Panc1 (cell line): Measurements from ENCODE around the gene MOV10L1. TPM values are rescaled to one million over a fixed set of nuclear protein-coding genes. Genes with fewer than 3 reads are reported as not detected.

Experiments
- ATAC-seq: fragments of 200-7000 bp; cut with Tn5 transposase; 2 replicates; pipeline ENCODE4 v1.9.1; 2020; ENCODE audit warnings: mild to moderate bottlenecking, moderate library complexity
- BruUV-seq: library from RNA; stranded (reverse); fragments of 400-500 nt; replicated peaks from 2 replicates; lab custom pipeline; 2021; lab: Mats Ljungman, UMichigan
- CTCF ChIA-PET: fragments of 300-600 bp; sonication (Branson Sonifier 250); formaldehyde crosslinking; loops from one replicate; lab custom pipeline; 2022; ENCODE audit warnings: antibody characterized with exemption; lab: Charles Lee
- POLR2A ChIA-PET: fragments of 300-600 bp; sonication (Branson Sonifier 250); formaldehyde crosslinking; loops from one replicate; lab custom pipeline; 2022; ENCODE audit warnings: antibody characterized with exemption; lab: Charles Lee
- DNase-seq: peaks from one replicate; pipeline ENCODE4 v3.0.0-alpha.2; 2010; ENCODE audit warnings: low read depth, low spot score
- H3K27ac ChIP-seq: 2 replicates; pipeline ENCODE4 v1.5.1; 2011; ENCODE audit warnings: mild to moderate bottlenecking, low read length, inconsistent platforms
- H3K27me3 ChIP-seq: fragments of 200-500 bp; sonication (Bioruptor generic); 2 replicates; pipeline ENCODE4 v1.6.0; 2014; ENCODE audit warnings: low read length, inconsistent platforms; ENCODE audit not compliant: control insufficient read depth, insufficient read depth
- H3K36me3 ChIP-seq: fragments of 200-500 bp; sonication (Bioruptor generic); 2 replicates; pipeline ENCODE4 v1.5.1; 2014; ENCODE audit warnings: inconsistent platforms, mild to moderate bottlenecking, low read length, moderate library complexity; ENCODE audit not compliant: control insufficient read depth, insufficient read depth
- H3K4me1 ChIP-seq: 2 replicates; pipeline ENCODE4 v1.5.1; 2011; ENCODE audit warnings: inconsistent platforms, mild to moderate bottlenecking, low read length, moderate library complexity; ENCODE audit not compliant: control insufficient read depth, insufficient read depth
- H3K4me3 ChIP-seq, 2 experiments: 2 replicates each; pipeline ENCODE4 v1.5.1; 2011 to 2012; ENCODE audit warnings: low read depth in 2 of 2, low read length in 2 of 2, mild to moderate bottlenecking in 2 of 2, inconsistent platforms in 1 of 2, moderate library complexity in 1 of 2
- H3K9me3 ChIP-seq: fragments of 200-500 bp; sonication (Bioruptor generic); 2 replicates; pipeline ENCODE4 v1.5.1; 2014; ENCODE audit warnings: low read depth, mild to moderate bottlenecking, inconsistent platforms, low read length, moderate library complexity; ENCODE audit not compliant: control insufficient read depth, insufficient read depth
- CTCF ChIP-seq: fragments of 450-650 bp; IDR thresholded peaks from 2 replicates; pipeline ENCODE4 v1.5.1; 2017; ENCODE audit warnings: mild to moderate bottlenecking
- POLR2AphosphoS5 ChIP-seq: IDR thresholded peaks from 2 replicates; pipeline ENCODE4 v1.6.1; 2012; ENCODE audit warnings: mild to moderate bottlenecking, low read depth, low read length, moderate library complexity
- REST ChIP-seq, 2 experiments: IDR thresholded peaks; 2 replicates each; pipeline ENCODE4 v1.6.1; 2011 to 2012; ENCODE audit warnings: low read depth in 2 of 2, control low read depth in 1 of 2, low read length in 1 of 2, mild to moderate bottlenecking in 1 of 2, moderate library complexity in 1 of 2; ENCODE audit not compliant: insufficient read depth in 1 of 2
- SIN3A ChIP-seq: IDR thresholded peaks from 2 replicates; pipeline ENCODE4 v1.6.1; 2012; ENCODE audit warnings: low read depth, mild to moderate bottlenecking, low read length, moderate library complexity, borderline replicate concordance; ENCODE audit not compliant: insufficient read depth
- TCF7L2 ChIP-seq: IDR thresholded peaks from 2 replicates; pipeline ENCODE4 v1.6.1; 2011; ENCODE audit warnings: mild to moderate bottlenecking, low read depth, low read length, inconsistent platforms
- in situ Hi-C: cut with HindIII; loops from 2 replicates; pipeline ENCODE4 v1.10.0; 2016; ENCODE audit warnings: low sequenced_read_pairs, low pct_unique_long_range_greater_than_20kb
- intact Hi-C: fragments of 100-400 bp; cut with micrococcal nuclease; formaldehyde crosslinking; loops from one replicate; pipeline ENCODE4 v1.10.0; 2022; ENCODE audit not compliant: unreplicated experiment
- total RNA-seq: library from RNA; stranded (reverse); gene quantifications from one replicate; pipeline ENCODE4 v1.2.1, GENCODE V29; 2021; ENCODE audit not compliant: unreplicated experiment

MOV10L1 gene
- total RNA-seq, 1 experiment from 2014 or later: 0.10 TPM

GRCh38 chr22:50200461-50201190 is 110.8 kb downstream of the MOV10L1 start, which contains the start of gene SELENOO:
Gene SELENOO (plus strand): TSS chr22:50201011. CDS start chr22:50201037, 26 bp downstream.
- ChIA-PET CTCF (no interaction called here), POLR2A (no interaction called here)
- H3K27me3 ChIP-seq: no peaks in the 10 kb centered on the region
- no peaks in the 10 kb centered on the region; the same call in 1 of the 2 replicates for H3K36me3 ChIP-seq
- H3K4me3 ChIP-seq: peak within 1 kb of the TSS; percentile 57 to 64
- in situ Hi-C loops: no loop called here
- H3K4me1 ChIP-seq: peaks cover 14% of the 10 kb centered on the region
- no peak for DNase-seq
- TF ChIP-seq REST (IDR thresholded peaks at IDR 0.05; ENCODE audit: insufficient read depth in 1 of 2, low read depth in 2 of 2, low read length in 1 of 2): no peak
- intact Hi-C loops: no loop called here
- no TSS peak for BruUV-seq
- H3K27ac ChIP-seq: peak within 1 kb of the TSS; percentile 66
- peak; percentile 86 for ATAC-seq
- H3K9me3 ChIP-seq: no peaks in the 10 kb centered on the region

- CTCF ChIA-PET: no interaction called here
Observed at GRCh38 chr22:50201191-50202129, 111.7 kb downstream of the MOV10L1 start.

More at GRCh38 chr22:50201191-50202129, 111.7 kb downstream of the MOV10L1 start:
- Histone ChIP-seq H3K4me1 (peaks cover 14% of the 10 kb centered on the region), H3K36me3 (no peaks in the 10 kb centered on the region; the same call in 1 of the 2 replicates), H3K9me3 (no peaks in the 10 kb centered on the region), H3K27ac (peak overlapping the region; percentile 61; the same call in 1 of the 2 replicates), H3K27me3 (no peaks in the 10 kb centered on the region), H3K4me3 (peak overlapping the region; percentile 57 to 64)
- BruUV-seq: no TSS peak
- intact Hi-C loops (no loop called here), in situ Hi-C loops (no loop called here)
- ATAC-seq (peak; percentile 40), DNase-seq (no peak)
- POLR2A ChIA-PET: no interaction called here
- TF ChIP-seq SIN3A (no peak), REST (IDR thresholded peaks at IDR 0.05; ENCODE audit: insufficient read depth in 1 of 2, low read depth in 2 of 2, low read length in 1 of 2) (no peak), CTCF (no peak), POLR2AphosphoS5 (no peak), TCF7L2 (no peak)
